ENCODE data around the gene XIRP1.

Gene XIRP1

DNA sequence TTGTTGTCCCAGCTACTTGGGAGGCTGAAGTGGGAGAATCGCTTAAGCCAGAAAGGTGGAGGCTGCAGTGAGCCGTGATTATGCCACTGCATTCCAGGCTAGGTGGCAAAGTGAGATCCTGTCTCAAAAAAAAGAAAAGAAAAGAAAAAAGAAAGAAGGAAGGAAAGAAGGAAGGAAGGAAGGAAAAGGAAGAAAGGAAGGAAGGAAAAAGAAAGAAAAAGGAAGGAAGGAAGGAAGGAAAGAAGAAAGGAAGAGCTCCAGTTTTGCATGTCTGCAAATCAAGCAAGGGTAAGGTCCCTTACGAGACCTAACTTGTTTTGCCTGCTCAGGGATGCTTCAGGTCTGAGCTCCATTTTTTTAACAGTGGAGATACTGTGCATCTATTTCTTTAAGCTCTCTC is 3.6 kb upstream of the XIRP1 start:
- Histone ChIP-seq H3K4me2 (ENCODE audit: insufficient read depth, low read length) (no peak overlapping the region), H4K20me1 (ENCODE audit: insufficient read depth, low read length) (no peaks in the 10 kb centered on the region), H3K9ac (ENCODE audit: low read depth, low read length) (no peak overlapping the region), H3K4me1 (ENCODE audit: insufficient read depth, low read length) (no peaks in the 10 kb centered on the region), H3K79me2 (ENCODE audit: insufficient read depth, low read length) (no peaks in the 10 kb centered on the region), H3K4me3 (ENCODE audit: low read depth in 1 of 2, low read length in 2 of 2) (no peak overlapping the region), H3K27ac (ENCODE audit: low read length) (no peak overlapping the region), H2AFZ (ENCODE audit: low read depth, low read length) (no peak overlapping the region), H3K36me3 (ENCODE audit: insufficient read depth, low read length) (no peaks in the 10 kb centered on the region), H3K27me3 (ENCODE audit: insufficient read depth, low read length, poor library complexity) (peaks cover 10% of the 10 kb centered on the region), H3K9me3 (ENCODE audit: insufficient read depth, low read length, severe bottlenecking) (no peaks in the 10 kb centered on the region)
- no peak for TF ChIP-seq EZH2 (IDR thresholded peaks at IDR 0.05; ENCODE audit: borderline replicate concordance, low read depth, low read length, severe bottlenecking)
- TF ChIP-seq, protein P1, sequence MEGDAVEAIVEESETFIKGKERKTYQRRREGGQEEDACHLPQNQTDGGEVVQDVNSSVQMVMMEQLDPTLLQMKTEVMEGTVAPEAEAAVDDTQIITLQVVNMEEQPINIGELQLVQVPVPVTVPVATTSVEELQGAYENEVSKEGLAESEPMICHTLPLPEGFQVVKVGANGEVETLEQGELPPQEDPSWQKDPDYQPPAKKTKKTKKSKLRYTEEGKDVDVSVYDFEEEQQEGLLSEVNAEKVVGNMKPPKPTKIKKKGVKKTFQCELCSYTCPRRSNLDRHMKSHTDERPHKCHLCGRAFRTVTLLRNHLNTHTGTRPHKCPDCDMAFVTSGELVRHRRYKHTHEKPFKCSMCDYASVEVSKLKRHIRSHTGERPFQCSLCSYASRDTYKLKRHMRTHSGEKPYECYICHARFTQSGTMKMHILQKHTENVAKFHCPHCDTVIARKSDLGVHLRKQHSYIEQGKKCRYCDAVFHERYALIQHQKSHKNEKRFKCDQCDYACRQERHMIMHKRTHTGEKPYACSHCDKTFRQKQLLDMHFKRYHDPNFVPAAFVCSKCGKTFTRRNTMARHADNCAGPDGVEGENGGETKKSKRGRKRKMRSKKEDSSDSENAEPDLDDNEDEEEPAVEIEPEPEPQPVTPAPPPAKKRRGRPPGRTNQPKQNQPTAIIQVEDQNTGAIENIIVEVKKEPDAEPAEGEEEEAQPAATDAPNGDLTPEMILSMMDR (IDR thresholded peaks at IDR 0.05; ENCODE audit: borderline replicate concordance, extremely low read depth, low read length, poor library complexity, severe bottlenecking), result no peak
- no peak for ATAC-seq (ENCODE audit: insufficient read depth, low read depth)
- no peak for DNase-seq

DNA sequence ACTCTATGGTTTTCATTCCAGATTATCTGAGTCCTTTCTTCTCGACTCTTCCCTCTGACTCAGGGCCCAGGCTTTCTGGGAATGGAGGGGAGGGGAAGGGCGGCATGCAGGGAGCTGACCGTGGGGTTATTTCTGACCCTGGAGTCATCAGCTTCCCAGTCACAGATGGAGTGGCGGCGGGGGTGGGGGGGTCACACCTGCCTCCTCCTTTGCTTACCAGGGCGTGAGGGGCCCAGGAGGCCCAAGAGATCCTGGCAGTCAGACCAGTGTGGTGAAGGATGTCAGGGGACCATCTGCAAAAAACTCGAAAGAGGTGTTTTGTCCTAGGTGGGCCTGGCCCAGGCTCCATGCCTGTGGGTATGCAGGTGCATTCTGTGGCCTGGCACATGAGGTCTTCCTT is 996 bp upstream of the XIRP1 start:
- Histone ChIP-seq H3K9me3 (ENCODE audit: insufficient read depth, low read length, severe bottlenecking) (no peaks in the 10 kb centered on the region), H2AFZ (ENCODE audit: low read depth, low read length) (no peak overlapping the region), H3K4me3 (ENCODE audit: low read depth in 1 of 2, low read length in 2 of 2) (no peak overlapping the region), H4K20me1 (ENCODE audit: insufficient read depth, low read length) (no peaks in the 10 kb centered on the region), H3K27me3 (ENCODE audit: insufficient read depth, low read length, poor library complexity) (peaks cover 10% of the 10 kb centered on the region), H3K79me2 (ENCODE audit: insufficient read depth, low read length) (no peaks in the 10 kb centered on the region), H3K4me1 (ENCODE audit: insufficient read depth, low read length) (no peaks in the 10 kb centered on the region), H3K9ac (ENCODE audit: low read depth, low read length) (no peak overlapping the region), H3K36me3 (ENCODE audit: insufficient read depth, low read length) (no peaks in the 10 kb centered on the region), H3K4me2 (ENCODE audit: insufficient read depth, low read length) (no peak overlapping the region), H3K27ac (ENCODE audit: low read length) (no peak overlapping the region)
- TF ChIP-seq, protein P1 (IDR thresholded peaks at IDR 0.05; ENCODE audit: borderline replicate concordance, extremely low read depth, low read length, poor library complexity, severe bottlenecking), result no peak
- TF ChIP-seq EZH2 (IDR thresholded peaks at IDR 0.05; ENCODE audit: borderline replicate concordance, low read depth, low read length, severe bottlenecking), result no peak
- DNase-seq, result no peak
- ATAC-seq (ENCODE audit: insufficient read depth, low read depth), result no peak

DNA sequence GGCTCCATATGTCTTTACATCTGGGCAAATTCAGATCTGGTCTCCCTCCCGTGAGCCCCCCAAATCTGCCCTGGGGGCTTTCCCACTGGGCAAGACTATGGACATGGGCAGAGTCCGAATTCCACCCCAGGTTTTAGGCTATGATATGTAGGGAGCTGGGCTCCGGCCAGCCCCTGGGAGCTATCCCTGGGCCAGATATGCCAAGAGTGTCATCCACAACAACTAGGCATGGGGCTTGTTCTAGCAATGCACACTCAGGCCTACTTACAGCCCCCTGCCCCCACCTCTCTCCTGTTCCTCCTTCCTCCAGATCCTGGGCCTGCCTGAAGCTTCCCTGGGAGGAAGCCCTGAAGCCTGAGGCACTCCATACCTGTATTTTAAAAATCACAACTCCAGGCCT is 622 bp downstream of the XIRP1 start:
- Histone ChIP-seq H3K4me3 (ENCODE audit: low read depth in 1 of 2, low read length in 2 of 2) (no peak overlapping the region), H2AFZ (ENCODE audit: low read depth, low read length) (no peak overlapping the region), H3K79me2 (ENCODE audit: insufficient read depth, low read length) (no peaks in the 10 kb centered on the region), H3K36me3 (ENCODE audit: insufficient read depth, low read length) (no peaks in the 10 kb centered on the region), H3K4me2 (ENCODE audit: insufficient read depth, low read length) (no peak overlapping the region), H3K4me1 (ENCODE audit: insufficient read depth, low read length) (no peaks in the 10 kb centered on the region), H3K9ac (ENCODE audit: low read depth, low read length) (no peak overlapping the region), H3K9me3 (ENCODE audit: insufficient read depth, low read length, severe bottlenecking) (no peaks in the 10 kb centered on the region), H4K20me1 (ENCODE audit: insufficient read depth, low read length) (no peaks in the 10 kb centered on the region), H3K27me3 (ENCODE audit: insufficient read depth, low read length, poor library complexity) (peaks cover 5% of the 10 kb centered on the region), H3K27ac (ENCODE audit: low read length) (no peak overlapping the region)
- no peak for ATAC-seq (ENCODE audit: insufficient read depth, low read depth)
- no peak for DNase-seq
- TF ChIP-seq, protein P1 (IDR thresholded peaks at IDR 0.05; ENCODE audit: borderline replicate concordance, extremely low read depth, low read length, poor library complexity, severe bottlenecking), result no peak

DNA sequence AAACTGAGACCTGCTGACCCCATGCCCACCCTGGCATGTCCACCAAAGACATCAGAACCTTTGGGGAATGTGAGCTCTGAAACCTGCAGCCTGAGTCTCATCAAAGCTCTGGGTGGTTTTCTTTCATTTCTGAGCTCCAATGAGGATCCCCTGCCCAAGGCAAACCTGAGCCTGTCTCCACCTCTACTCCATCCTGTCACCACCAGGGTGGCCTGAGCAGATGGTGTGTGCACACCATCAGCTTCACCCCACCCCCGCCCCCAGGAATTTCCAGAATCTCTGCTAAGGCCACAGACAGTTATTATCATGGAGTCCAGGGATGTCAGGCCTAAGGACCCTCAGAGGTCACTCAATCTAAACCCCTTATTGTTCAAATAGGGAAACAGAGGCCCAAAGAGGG is 1.3 kb downstream of the XIRP1 start:
- no peaks in the 10 kb centered on the region for H4K20me1 ChIP-seq (ENCODE audit: insufficient read depth, low read length)
- no peak overlapping the region for H2AFZ ChIP-seq (ENCODE audit: low read depth, low read length)
- H3K4me2 ChIP-seq (ENCODE audit: insufficient read depth, low read length), result no peak overlapping the region
- H3K27me3 ChIP-seq (ENCODE audit: insufficient read depth, low read length, poor library complexity), result no peaks in the 10 kb centered on the region
- no peak overlapping the region for H3K9ac ChIP-seq (ENCODE audit: low read depth, low read length)
- no peak overlapping the region for H3K27ac ChIP-seq (ENCODE audit: low read length)
- TF ChIP-seq, protein P1 (IDR thresholded peaks at IDR 0.05; ENCODE audit: borderline replicate concordance, extremely low read depth, low read length, poor library complexity, severe bottlenecking), result no peak
- TF ChIP-seq EZH2 (IDR thresholded peaks at IDR 0.05; ENCODE audit: borderline replicate concordance, low read depth, low read length, severe bottlenecking), result no peak
- DNase-seq, result no peak
- no peaks in the 10 kb centered on the region for H3K36me3 ChIP-seq (ENCODE audit: insufficient read depth, low read length)
- H3K9me3 ChIP-seq (ENCODE audit: insufficient read depth, low read length, severe bottlenecking), result no peaks in the 10 kb centered on the region
- no peak overlapping the region for H3K4me3 ChIP-seq (ENCODE audit: low read depth in 1 of 2, low read length in 2 of 2)
- no peaks in the 10 kb centered on the region for H3K79me2 ChIP-seq (ENCODE audit: insufficient read depth, low read length)
- H3K4me1 ChIP-seq (ENCODE audit: insufficient read depth, low read length), result no peaks in the 10 kb centered on the region
- ATAC-seq (ENCODE audit: insufficient read depth, low read depth), result no peak; the same call in 2 of the 3 replicates

Measured in DND-41 (cell line).